Stimulated activated CD4-positive, alpha-beta T cell treated with anti-CD3 and anti-CD28 coated beads, Interleukin-2, amount 100 ng/mL, for 48 hours (primary cell): ENCODE measurements around the gene FMN1.

Source experiments
- DNase-seq, 2 donors: peaks; one replicate each; pipeline ENCODE4 v3.0.0-alpha.2; 2020

Gene FMN1

GRCh38 chr15:33005582-33005981 lies 188.9 kb downstream of the FMN1 start:
- no peak for DNase-seq

DNA sequence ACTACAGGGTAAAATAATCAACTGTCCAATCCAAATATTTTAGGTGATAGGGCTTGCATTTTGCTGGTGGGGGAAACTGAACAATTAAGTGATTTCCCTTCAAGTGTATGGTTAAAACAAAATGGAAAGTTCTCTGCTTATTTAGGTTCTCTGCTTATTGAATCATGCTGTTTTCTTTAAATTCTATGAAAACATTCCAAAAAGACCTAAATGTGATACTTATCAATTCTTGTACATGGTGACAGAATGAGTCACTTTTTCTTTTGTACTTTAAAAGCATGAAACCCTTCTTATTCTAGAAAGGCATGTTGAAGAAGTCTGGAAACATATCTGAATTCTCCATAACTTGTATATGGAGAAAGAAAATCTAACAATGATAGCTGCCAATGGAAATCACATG lies 192.6 kb downstream of the FMN1 start:
- DNase-seq = no peak

DNA sequence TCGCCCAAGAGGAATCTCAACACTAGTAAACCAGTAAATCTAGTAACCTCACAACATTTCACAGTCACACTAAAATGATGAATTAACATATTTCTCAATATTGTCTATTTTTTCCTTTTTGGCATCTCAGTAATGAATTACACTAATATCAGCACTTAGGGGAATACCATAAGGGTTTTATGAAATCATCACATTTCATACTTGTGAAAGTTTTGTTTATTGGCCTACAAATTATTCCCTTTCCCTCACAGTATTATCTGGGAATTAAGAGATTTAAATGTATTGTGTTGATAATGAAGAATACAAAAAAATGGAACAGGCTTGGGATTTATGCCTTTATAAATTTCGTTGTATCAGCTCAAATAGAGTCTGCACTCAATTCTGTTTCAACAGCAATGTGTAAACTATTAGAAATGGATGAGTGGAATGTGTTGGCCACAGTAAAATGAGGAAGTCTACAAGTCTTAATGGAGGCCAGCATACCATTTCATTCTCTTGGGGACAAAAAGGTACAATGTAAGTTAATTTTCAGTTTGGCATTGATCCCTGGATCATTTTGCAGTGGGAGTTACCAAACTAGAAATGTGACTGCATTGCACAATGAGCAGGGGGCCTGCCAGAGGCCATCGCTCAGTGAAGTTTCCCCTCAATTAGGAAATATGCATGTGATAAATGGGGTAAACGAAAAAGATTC lies 195.4 kb downstream of the FMN1 start:
- no peak for DNase-seq

- DNase-seq = no peak
These were observed 196.3 kb downstream of the FMN1 start for GRCh38 chr15:32998182-32998581.

- no peak for DNase-seq
These were observed 199.6 kb downstream of the FMN1 start for GRCh38 chr15:32994810-32995424.

- no peak for DNase-seq
These were observed 201.2 kb downstream of the FMN1 start for GRCh38 chr15:32993285-32993684.

DNA sequence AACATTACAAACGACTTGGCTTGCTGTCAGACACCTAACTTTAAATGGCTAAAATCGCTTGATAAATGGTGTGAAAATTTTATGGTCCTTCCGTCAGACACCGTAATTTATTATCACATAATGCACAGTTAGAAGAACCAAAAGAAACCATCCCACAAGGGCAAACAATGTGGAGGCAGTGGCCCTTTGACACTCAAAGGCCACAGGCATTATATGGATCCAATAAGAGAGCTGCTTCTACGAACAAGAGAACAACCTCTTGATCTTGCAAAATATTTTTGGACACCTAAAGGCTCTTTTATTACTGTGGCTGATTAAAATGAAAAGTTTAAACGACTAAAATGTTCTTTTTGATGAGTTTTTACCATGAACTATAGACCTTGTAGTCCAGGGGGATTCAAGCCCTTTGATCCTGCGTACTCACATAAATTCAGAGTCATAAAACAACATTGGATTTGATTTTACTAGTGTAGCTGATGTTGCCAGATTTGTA lies 202.8 kb downstream of the FMN1 start:
- DNase-seq = no peak

GRCh38 chr15:32990071-32990470 lies 204.4 kb downstream of the FMN1 start:
- DNase-seq = no peak

- no peak for DNase-seq
These were observed 207.4 kb downstream of the FMN1 start for GRCh38 chr15:32987067-32987466.

GRCh38 chr15:32986147-32986546 lies 208.4 kb downstream of the FMN1 start:
- no peak for DNase-seq

DNA sequence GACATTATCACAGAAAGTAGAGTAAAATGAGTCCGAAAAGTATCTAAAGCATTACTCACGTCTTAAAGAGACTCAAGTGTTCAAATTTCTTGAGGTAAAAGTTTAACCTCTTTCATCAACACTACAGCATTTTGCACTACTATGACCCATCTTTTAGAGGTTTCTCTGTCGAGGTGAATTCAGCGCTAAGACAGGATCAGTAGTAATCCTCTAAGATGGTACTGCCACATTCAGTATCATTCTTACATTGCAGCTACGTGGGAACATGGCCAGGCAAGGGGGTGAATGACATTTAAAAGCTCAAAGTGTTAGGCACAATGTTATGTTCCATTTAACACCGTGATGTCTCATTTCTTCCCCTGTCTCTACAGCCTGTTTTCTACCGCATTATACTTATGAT lies 210.8 kb downstream of the FMN1 start:
- no peak for DNase-seq

GRCh38 chr15:32982001-32982400 lies 212.5 kb downstream of the FMN1 start:
- no peak for DNase-seq

- DNase-seq = no peak
These were observed 213.0 kb downstream of the FMN1 start for GRCh38 chr15:32981536-32981935.

GRCh38 chr15:32979710-32980109 lies 214.8 kb downstream of the FMN1 start:
- DNase-seq = no peak

DNA sequence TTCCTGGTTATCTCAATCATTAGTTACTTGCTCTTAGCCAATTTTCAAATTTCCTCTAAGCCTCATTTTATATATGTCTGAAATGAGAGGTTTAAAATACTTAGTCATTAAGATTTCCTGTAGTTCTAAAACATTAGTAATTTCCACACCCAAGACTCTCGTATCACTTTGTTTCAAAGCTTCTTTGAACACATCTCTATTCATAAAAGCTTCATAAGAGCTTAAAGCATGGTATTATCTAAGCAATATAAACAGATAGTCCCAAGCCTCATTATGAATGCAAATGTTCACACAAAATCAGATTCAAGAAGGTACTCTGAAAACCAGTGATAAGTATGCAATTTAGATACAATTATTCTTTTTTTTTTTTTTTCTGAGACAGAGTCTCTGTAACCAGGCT lies 217.0 kb downstream of the FMN1 start:
- no peak for DNase-seq

DNA sequence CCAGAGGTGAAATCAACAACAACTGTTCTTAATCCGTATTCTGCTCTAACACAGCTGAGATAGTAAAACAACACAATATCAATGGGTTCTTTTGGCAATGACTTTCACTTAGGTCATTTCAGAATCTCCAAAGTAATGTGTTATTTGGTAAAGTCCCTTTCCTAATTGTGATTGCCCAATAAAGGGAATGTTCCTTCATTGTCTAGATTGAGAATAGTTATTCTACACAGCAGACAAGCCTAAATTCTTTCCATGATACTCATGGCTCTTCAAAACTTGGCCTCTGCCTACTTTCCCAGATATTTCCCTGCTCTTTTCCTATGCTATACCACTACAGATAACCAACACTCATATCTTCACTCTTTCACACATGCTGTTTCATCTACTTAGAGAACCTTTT lies 219.8 kb downstream of the FMN1 start:
- no peak for DNase-seq

- DNase-seq = no peak
These were observed 221.8 kb downstream of the FMN1 start for GRCh38 chr15:32972686-32973085.

DNA sequence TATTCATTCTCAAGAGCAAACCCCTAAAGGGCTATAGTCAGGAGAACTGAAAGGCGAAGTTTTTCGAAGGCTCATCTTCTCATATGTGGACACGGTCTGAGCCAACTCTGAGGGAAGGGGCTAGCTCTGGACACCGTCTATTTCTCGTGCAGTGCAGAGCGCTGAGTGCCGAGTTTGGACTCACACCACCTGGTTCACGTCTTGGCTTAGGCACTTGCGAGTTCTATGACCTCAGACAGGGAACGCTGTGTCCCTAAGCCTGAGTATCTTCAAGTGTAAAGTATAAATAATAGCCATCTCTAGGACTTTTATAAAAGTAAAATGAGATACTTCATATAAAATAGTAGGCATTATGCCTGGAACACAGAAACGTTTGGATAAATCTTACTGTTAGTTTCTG lies 223.7 kb downstream of the FMN1 start:
- DNase-seq = no peak

DNA sequence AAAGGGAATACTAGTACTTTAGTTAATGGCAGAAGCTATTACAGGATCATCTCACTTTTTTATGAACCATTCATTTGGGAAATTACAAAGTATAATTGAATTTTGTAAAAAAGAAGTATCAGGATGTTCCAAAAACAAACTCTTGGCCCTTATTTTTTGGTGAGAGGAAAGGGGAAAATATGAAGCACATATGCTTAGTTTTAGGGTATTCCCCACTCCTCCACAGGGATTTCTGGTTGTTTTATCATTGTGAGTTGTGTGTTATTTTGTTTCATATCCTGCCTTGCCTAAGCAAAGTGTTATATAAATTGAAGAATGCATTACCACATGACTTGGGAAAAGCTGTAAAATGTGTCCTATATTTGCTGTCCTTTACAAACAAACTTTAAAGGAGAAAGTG lies 227.0 kb downstream of the FMN1 start:
- DNase-seq = no peak

GRCh38 chr15:32966512-32966911 lies 228.0 kb downstream of the FMN1 start:
- DNase-seq = no peak

DNA sequence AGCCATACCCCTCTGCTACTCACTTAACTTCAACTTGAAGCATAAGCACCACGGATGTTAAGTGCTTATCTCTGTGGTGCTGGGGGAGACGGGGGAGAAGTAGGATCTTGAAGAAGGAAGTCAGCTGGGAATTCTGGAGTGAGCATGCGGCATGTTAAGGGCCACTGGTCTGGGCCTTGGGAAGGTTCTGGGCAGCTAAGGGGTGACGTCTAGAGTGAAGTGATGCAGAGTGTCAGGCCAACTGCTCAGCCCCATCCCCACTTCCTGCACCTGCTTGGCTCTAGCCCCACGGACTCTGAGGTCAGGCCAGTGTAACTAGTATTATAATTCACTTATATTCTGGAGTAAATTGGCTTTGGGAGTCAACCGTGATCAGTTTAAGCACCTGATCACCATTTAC lies 228.6 kb downstream of the FMN1 start:
- DNase-seq = no peak

GRCh38 chr15:32959077-32959476 lies 235.4 kb downstream of the FMN1 start:
- no peak for DNase-seq

DNA sequence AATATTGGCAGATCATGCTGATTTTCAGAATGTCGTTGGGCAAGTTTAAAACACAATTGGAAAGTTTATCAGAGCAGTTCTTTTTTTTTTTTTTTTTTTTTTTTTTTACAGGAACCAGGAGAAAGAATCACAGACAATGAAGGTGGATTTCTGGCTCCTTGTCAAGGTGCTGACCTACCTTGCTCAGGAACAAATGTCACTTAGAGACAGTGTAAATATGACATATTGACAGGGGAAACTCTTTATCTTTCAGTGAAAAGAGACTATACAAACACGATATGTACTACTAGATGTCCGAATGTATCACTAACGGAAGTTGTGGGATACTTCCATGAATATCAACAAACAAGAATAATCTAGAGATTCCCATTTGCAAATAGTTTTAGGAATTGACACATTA lies 237.3 kb downstream of the FMN1 start:
- DNase-seq = no peak

GRCh38 chr15:32956711-32957110 lies 237.8 kb downstream of the FMN1 start:
- DNase-seq = no peak

GRCh38 chr15:32956006-32956405 lies 238.5 kb downstream of the FMN1 start:
- no peak for DNase-seq
